DMS114 treated with DMSO at 0.1 percent for 48 hours (cell line): ENCODE results near the gene PLCB3.
A peak's percentile ranks its signal among the peaks of the same experiment; 100 is the strongest.

Source experiments
- DNase-seq: peaks from one replicate; lab custom pipeline; 2025; ENCODE audit not compliant: unreplicated experiment; lab: John Stamatoyannopoulos, UW

PLCB3 gene

DNA sequence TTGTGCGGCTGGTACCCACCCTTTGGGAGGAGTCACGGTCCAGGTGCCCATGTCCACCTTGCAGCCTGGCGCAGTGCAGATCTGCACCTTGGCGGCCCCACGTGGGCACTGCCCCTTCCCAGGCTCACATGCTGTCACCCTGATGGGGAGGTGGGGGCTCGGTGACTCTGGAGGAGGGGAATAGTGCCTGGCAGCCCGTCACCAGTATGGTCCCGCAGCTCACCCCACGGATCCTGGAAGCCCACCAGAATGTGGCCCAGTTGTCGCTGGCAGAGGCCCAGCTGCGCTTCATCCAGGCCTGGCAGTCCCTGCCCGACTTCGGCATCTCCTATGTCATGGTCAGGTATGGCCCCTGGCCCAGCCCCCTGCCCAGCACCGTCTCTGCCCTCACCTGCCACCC lies 30.5 kb upstream of the PLCB3 start:
- DNase-seq, result no peak

- no peak for DNase-seq
Observed at GRCh38 chr11:64222651-64223000, 28.7 kb upstream of the PLCB3 start.

DNA sequence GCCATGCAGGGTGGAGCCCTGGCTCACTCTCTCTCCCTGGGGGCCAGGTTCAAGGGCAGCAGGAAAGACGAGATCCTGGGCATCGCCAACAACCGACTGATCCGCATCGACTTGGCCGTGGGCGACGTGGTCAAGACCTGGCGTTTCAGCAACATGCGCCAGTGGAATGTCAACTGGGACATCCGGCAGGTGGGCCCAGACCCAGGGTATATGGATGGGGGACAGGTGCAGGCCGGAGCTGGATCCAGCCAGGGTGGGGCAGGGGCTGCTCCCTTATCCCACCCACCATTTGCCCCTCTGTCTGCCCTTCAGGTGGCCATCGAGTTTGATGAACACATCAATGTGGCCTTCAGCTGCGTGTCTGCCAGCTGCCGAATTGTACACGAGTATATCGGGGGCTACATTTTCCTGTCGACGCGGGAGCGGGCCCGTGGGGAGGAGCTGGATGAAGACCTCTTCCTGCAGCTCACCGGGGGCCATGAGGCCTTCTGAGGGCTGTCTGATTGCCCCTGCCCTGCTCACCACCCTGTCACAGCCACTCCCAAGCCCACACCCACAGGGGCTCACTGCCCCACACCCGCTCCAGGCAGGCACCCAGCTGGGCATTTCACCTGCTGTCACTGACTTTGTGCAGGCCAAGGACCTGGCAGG lies 28.2 kb upstream of the PLCB3 start:
- DNase-seq, result no peak

DNA sequence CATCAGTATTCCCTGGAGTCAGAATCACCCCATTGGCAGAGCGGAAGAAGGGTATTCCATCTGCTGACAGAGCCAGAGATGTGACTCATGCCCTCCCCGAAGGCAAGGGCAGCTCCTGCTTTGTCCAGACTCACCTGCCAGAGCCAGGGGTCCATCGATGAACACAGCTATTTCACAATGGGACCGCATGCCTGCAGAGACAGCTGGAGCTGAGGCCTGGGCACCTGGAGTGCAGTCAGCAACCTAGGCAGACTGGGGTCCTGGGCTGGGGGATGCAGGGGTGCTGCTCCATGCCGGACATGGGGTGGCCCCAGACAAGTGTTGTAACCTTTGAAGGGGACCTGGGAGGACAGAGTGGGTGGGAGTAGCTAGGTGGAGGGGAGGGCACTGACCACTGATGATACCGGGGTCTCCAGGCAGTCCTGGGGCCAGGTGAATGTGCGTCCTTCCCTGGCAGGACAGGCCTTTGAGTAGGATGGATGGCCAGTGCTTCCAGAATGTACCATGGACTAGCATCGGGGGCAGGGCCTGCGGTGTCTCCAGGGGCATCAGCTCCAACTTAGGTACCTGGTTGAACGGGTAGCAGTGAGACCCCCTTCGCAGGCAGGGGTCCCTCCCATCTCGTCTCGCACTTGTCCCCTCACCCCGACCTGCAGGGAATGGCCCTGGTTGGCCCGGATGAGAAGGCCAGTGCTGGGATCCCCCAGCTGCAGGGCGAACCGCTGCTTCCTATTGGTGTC lies 27.0 kb upstream of the PLCB3 start:
- DNase-seq, result no peak

- no peak for DNase-seq
Observed at GRCh38 chr11:64224891-64225607, 26.3 kb upstream of the PLCB3 start.

GRCh38 chr11:64225608-64226506 lies 25.5 kb upstream of the PLCB3 start, which contains the start of the genes NUDT22 and TRPT1:
TSS of gene NUDT22 (plus strand) at chr11:64226274. CDS start at chr11:64226653, 379 bp downstream.
TSS of gene TRPT1 (minus strand) at chr11:64226186. CDS start at chr11:64225860, 326 bp downstream.
- DNase-seq, result peak; percentile 63

GRCh38 chr11:64226507-64227051 lies 24.8 kb upstream of the PLCB3 start:
- no peak for DNase-seq

GRCh38 chr11:64227405-64227956 lies 23.8 kb upstream of the PLCB3 start:
- DNase-seq, result no peak

DNA sequence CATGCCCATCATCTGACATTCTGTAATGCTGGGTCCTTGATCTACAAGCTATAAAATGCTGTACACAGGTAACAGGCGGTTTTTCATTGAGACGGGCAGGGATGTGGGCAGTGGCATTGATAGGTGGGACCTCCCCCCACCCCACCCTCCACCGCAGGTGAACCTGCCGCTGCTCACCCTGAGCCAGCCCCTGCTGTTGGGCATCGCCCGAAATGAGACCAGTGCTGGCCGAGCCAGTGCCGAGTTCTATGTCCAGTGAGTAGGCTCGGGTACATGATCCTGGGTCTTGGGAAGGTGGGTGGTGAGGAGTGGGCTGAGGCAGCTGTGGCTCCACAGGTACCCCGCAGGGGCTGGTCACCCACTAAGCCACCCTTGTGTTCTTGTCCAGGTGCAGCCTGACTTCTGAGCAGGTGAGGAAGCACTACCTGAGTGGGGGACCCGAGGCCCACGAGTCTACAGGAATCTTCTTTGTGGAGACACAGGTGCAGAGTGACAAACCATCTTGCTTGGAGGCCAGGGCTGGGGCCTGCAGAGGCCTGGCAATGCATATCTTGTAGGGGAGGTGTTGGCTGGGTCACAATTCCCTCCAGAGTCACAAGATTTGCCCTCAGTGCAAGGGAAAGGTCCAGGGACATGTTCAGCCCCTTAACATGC lies 22.1 kb upstream of the PLCB3 start:
- DNase-seq, result no peak

GRCh38 chr11:64229744-64230170 lies 21.6 kb upstream of the PLCB3 start:
- DNase-seq, result no peak

DNA sequence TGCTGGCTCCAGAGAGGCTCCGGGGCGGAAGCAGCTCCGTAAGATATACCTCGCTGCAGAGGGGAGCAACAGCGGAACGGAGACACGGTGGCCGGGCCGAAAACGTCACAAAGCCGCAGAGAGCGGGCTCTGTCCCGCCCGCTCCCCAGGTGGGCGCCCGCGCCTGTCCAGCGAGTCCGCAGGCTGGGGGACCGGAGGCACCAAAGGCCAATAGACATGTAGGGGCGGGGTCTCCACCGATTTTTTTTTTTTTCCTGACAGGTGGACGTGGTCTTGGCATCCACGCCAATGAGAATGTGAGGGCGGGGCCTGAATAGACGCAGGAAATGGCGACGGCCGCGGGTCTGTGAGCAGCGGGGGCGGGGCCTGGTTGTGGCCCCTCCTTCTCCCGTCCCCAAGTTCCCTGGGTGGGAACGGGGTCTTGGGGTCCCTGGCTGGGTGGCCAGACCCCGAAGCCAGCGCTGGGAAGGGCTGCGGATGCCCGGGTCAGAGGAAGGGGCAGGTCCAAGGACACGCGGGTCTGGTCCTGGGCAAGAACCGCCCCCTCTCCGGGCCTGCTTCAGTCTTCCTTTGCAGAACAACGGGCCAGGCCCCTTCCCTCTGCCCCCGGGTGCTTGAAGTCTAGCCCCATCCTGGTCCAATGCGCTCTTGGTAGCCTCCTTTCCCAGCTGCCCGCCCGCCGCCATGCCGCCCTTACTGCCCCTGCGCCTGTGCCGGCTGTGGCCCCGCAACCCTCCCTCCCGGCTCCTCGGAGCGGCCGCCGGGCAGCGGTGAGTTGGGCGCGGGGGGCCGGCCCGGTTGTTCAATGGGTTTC lies 21.0 kb upstream of the PLCB3 start, which contains the start of gene DNAJC4:
Gene DNAJC4, plus strand, starts transcription at position 378 of the 814 bp plus-strand sequence. Its CDS starts 307 bp downstream, at position 685.
- peak; percentile 87 for DNase-seq

- no peak for DNase-seq
Observed at GRCh38 chr11:64230985-64231365, 20.4 kb upstream of the PLCB3 start.

- no peak for DNase-seq
Observed at GRCh38 chr11:64231546-64231945, 19.8 kb upstream of the PLCB3 start.

GRCh38 chr11:64232182-64232966 lies 19.0 kb upstream of the PLCB3 start:
- no peak for DNase-seq

DNA sequence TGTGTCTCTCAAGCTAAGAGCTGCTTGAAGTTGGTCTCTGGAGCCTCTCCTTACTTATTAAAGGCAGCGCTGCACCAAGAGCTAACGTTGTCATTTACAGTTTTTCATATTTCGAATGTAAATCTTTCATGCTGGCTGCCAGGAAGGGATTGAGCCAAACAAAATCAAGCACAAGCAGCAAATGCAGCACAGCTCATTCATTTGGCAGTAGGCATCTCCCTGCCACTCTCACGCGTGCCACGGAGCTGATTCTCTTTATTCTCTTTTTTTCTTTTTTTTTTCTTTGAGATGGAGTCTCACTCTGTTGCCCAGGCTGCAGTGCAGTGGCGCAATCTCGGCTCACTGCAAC lies 18.4 kb upstream of the PLCB3 start:
- no peak for DNase-seq

GRCh38 chr11:64233913-64234586 lies 17.3 kb upstream of the PLCB3 start, which contains the start of gene VEGFB:
TSS of gene VEGFB (plus strand) at chr11:64234584. CDS start at chr11:64234834, 250 bp downstream.
- DNase-seq, result no peak

DNA sequence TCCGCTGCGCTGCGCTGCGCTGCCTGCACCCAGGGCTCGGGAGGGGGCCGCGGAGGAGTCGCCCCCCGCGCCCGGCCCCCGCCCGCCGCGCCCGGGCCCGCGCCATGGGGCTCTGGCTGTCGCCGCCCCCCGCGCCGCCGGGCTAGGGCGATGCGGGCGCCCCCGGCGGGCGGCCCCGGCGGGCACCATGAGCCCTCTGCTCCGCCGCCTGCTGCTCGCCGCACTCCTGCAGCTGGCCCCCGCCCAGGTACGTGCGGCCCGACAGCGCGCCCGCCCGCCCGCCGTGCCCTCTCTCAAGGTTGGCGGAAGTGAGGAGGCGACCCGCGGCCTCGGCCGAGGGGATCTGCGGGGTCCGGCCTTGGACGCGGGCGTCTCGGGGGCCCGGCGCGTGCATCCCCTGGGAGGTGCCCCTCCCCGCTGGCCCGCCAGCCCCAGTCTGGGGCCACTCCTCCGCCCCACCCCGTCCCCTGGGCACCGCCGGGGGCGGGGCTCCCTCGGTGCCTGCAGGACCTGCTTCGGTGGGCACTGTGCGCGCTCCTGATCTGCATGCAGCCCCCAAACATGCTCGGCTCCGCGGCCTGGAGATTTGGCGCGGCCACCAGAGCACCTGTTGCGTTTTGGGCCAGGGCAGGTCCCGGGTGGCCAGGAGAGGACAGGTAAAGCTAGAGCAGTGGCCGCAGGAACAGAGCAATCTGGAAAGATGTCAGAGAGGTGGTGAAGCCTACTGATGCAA lies 16.5 kb upstream of the PLCB3 start:
- DNase-seq, result no peak
